Measurements from ENCODE around the gene PRRT3. TPM values are rescaled to one million over a fixed set of nuclear protein-coding genes. Genes with fewer than 3 reads are reported as not detected.

Gene PRRT3
- total and polyA plus RNA-seq, 2 experiments from 2014 or later: 4.3 to 6.9 TPM

GRCh38 chr3:9951126-9951525 lies 1.1 kb downstream of the PRRT3 start:
- no peaks in the 10 kb centered on the region for H3K79me2 ChIP-seq (replicated peaks; ENCODE audit: insufficient read depth)
- H3K27ac ChIP-seq (ENCODE audit: low read depth): no peak overlapping the region
- peaks cover 4% of the 10 kb centered on the region; the same call in 1 of the 2 replicates for H3F3A ChIP-seq (replicated peaks; ENCODE audit: low read depth)
- H3K27me3 ChIP-seq (ENCODE audit: insufficient read depth): peaks cover 13% of the 10 kb centered on the region; the same call in 1 of the 2 replicates
- H3K9me2 ChIP-seq (ENCODE audit: insufficient read depth): no peaks in the 10 kb centered on the region
- peaks cover 13% of the 10 kb centered on the region for H3K27me3 Mint-ChIP-seq (ENCODE audit: insufficient read depth, low read depth, poor library complexity)
- peaks cover 28% of the 10 kb centered on the region for H3K4me1 Mint-ChIP-seq
- H3K36me3 Mint-ChIP-seq (ENCODE audit: low read depth): peaks cover 8% of the 10 kb centered on the region; the same call in 1 of the 3 replicates
- H4K20me1 ChIP-seq (replicated peaks; ENCODE audit: insufficient read depth): no peaks in the 10 kb centered on the region; the same call in 1 of the 2 replicates
- peak overlapping the region; percentile 88 for H3K4me2 ChIP-seq
- TF ChIP-seq, protein P1, sequence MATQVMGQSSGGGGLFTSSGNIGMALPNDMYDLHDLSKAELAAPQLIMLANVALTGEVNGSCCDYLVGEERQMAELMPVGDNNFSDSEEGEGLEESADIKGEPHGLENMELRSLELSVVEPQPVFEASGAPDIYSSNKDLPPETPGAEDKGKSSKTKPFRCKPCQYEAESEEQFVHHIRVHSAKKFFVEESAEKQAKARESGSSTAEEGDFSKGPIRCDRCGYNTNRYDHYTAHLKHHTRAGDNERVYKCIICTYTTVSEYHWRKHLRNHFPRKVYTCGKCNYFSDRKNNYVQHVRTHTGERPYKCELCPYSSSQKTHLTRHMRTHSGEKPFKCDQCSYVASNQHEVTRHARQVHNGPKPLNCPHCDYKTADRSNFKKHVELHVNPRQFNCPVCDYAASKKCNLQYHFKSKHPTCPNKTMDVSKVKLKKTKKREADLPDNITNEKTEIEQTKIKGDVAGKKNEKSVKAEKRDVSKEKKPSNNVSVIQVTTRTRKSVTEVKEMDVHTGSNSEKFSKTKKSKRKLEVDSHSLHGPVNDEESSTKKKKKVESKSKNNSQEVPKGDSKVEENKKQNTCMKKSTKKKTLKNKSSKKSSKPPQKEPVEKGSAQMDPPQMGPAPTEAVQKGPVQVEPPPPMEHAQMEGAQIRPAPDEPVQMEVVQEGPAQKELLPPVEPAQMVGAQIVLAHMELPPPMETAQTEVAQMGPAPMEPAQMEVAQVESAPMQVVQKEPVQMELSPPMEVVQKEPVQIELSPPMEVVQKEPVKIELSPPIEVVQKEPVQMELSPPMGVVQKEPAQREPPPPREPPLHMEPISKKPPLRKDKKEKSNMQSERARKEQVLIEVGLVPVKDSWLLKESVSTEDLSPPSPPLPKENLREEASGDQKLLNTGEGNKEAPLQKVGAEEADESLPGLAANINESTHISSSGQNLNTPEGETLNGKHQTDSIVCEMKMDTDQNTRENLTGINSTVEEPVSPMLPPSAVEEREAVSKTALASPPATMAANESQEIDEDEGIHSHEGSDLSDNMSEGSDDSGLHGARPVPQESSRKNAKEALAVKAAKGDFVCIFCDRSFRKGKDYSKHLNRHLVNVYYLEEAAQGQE (IDR thresholded peaks at IDR 0.05; ENCODE audit: unreplicated experiment): no peak
- TF ChIP-seq EZH2 (IDR thresholded peaks at IDR 0.05; ENCODE audit: low read depth, unreplicated experiment) (no peak), CTCF (conservative IDR thresholded peaks at IDR 0.05; ENCODE audit: low read depth in 2 of 2) (no peak), ZNF114 (CRISPR knock-in tag; IDR thresholded peaks at IDR 0.05) (no peak), JUNB (IDR thresholded peaks at IDR 0.05; ENCODE audit: unreplicated experiment) (no peak), STAT1 (IDR thresholded peaks at IDR 0.05; ENCODE audit: unreplicated experiment) (no peak), ETS1 (IDR thresholded peaks at IDR 0.05) (no peak), NANOG (IDR thresholded peaks at IDR 0.05; ENCODE audit: borderline replicate concordance) (no peak), CREB1 (CRISPR knock-in tag; IDR thresholded peaks at IDR 0.05; ENCODE audit: low read depth) (no peak), POLR2AphosphoS5 (IDR thresholded peaks at IDR 0.05; ENCODE audit: low read depth) (no peak), EZH2phosphoT487 (IDR thresholded peaks at IDR 0.05; ENCODE audit: unreplicated experiment) (no peak), ZNF331 (CRISPR knock-in tag; IDR thresholded peaks at IDR 0.05; ENCODE audit: low read depth) (no peak)
- TF ChIP-seq, protein P2, sequence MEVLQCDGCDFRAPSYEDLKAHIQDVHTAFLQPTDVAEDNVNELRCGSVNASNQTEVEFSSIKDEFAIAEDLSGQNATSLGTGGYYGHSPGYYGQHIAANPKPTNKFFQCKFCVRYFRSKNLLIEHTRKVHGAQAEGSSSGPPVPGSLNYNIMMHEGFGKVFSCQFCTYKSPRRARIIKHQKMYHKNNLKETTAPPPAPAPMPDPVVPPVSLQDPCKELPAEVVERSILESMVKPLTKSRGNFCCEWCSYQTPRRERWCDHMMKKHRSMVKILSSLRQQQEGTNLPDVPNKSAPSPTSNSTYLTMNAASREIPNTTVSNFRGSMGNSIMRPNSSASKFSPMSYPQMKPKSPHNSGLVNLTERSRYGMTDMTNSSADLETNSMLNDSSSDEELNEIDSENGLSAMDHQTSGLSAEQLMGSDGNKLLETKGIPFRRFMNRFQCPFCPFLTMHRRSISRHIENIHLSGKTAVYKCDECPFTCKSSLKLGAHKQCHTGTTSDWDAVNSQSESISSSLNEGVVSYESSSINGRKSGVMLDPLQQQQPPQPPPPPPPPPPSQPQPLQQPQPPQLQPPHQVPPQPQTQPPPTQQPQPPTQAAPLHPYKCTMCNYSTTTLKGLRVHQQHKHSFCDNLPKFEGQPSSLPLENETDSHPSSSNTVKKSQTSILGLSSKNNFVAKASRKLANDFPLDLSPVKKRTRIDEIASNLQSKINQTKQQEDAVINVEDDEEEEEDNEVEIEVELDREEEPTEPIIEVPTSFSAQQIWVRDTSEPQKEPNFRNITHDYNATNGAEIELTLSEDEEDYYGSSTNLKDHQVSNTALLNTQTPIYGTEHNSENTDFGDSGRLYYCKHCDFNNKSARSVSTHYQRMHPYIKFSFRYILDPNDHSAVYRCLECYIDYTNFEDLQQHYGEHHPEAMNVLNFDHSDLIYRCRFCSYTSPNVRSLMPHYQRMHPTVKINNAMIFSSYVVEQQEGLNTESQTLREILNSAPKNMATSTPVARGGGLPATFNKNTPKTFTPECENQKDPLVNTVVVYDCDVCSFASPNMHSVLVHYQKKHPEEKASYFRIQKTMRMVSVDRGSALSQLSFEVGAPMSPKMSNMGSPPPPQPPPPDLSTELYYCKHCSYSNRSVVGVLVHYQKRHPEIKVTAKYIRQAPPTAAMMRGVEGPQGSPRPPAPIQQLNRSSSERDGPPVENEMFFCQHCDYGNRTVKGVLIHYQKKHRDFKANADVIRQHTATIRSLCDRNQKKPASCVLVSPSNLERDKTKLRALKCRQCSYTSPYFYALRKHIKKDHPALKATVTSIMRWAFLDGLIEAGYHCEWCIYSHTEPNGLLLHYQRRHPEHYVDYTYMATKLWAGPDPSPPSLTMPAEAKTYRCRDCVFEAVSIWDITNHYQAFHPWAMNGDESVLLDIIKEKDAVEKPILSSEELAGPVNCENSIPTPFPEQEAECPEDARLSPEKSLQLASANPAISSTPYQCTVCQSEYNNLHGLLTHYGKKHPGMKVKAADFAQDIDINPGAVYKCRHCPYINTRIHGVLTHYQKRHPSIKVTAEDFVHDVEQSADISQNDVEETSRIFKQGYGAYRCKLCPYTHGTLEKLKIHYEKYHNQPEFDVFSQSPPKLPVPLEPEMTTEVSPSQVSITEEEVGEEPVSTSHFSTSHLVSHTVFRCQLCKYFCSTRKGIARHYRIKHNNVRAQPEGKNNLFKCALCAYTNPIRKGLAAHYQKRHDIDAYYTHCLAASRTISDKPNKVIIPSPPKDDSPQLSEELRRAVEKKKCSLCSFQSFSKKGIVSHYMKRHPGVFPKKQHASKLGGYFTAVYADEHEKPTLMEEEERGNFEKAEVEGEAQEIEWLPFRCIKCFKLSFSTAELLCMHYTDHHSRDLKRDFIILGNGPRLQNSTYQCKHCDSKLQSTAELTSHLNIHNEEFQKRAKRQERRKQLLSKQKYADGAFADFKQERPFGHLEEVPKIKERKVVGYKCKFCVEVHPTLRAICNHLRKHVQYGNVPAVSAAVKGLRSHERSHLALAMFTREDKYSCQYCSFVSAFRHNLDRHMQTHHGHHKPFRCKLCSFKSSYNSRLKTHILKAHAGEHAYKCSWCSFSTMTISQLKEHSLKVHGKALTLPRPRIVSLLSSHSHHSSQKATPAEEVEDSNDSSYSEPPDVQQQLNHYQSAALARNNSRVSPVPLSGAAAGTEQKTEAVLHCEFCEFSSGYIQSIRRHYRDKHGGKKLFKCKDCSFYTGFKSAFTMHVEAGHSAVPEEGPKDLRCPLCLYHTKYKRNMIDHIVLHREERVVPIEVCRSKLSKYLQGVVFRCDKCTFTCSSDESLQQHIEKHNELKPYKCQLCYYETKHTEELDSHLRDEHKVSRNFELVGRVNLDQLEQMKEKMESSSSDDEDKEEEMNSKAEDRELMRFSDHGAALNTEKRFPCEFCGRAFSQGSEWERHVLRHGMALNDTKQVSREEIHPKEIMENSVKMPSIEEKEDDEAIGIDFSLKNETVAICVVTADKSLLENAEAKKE (CRISPR knock-in tag; IDR thresholded peaks at IDR 0.05): no peak
- ATAC-seq: no peak
- H3K4me1 ChIP-seq (ENCODE audit: insufficient read depth): peaks cover 21% of the 10 kb centered on the region
- DNase-seq (ENCODE audit: low spot score): no peak
- H3K36me3 ChIP-seq (ENCODE audit: insufficient read depth): no peaks in the 10 kb centered on the region
- no peaks in the 10 kb centered on the region; the same call in 2 of the 3 replicates for H3K9me3 Mint-ChIP-seq
- H3K4me3 ChIP-seq: peak overlapping the region; percentile 88
- H3K4me3 Mint-ChIP-seq: peak overlapping the region; percentile 78
- no peak overlapping the region for H3K27ac Mint-ChIP-seq
- no peak overlapping the region for H2AFZ ChIP-seq
